ENCODE measurements around the gene LRSAM1.
A peak's percentile ranks its signal among the peaks of the same experiment; 100 is the strongest.

LRSAM1 gene

DNA sequence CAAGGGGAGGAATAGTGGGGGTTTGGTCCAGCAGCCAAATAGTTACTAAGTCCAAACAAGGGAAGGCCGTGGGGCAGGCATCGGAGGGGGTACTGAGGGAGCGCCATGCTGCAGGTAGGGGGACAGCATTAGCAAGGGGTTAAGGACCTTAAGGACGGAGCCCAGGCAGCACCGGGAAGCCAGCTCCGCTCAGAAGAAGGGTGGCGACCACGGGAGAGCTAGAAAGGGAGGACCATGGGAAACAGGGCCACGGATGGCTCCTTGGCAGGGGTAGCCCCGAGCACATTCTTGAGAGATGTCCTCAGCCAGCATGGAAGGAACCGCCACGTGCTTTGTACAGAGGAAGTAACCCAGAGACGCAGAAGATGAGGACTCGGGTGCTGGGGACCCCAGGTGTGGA is 84.5 kb downstream of the LRSAM1 start:
- Histone ChIP-seq H3K4me2 (ENCODE audit: low read length) (no peak overlapping the region), H3K23ac (ENCODE audit: low read length) (no peak overlapping the region), H4K12ac (ENCODE audit: low read depth, low read length) (no peak overlapping the region), H3K9ac (ENCODE audit: low read length) (no peak overlapping the region), H3K4me1 (ENCODE audit: control insufficient read depth in 1 of 2, insufficient read depth in 2 of 2, low read length in 2 of 2) (peaks cover 26 to 33% of the 10 kb centered on the region in 2 experiments), H3K27ac (ENCODE audit: low read depth, low read length) (no peak overlapping the region), H2BK120ac (ENCODE audit: insufficient read depth, low read length, poor library complexity) (no peak overlapping the region), H2BK5ac (ENCODE audit: low read depth, low read length, poor library complexity) (no peak overlapping the region), H3K4me3 (ENCODE audit: low read depth, low read length) (no peak overlapping the region), H3K27me3 (ENCODE audit: insufficient read depth, low read length) (no peaks in the 10 kb centered on the region), H4K8ac (ENCODE audit: low read depth, low read length) (peak overlapping the region; percentile 15), H3K18ac (ENCODE audit: low read length) (peak overlapping the region; percentile 66), H3K79me1 (ENCODE audit: low read length) (peaks cover 27% of the 10 kb centered on the region), H4K91ac (ENCODE audit: low read depth, low read length) (peak overlapping the region; percentile 15), H2BK12ac (ENCODE audit: low read length) (no peak overlapping the region), H3K79me2 (ENCODE audit: control insufficient read depth, insufficient read depth, low read length, poor library complexity) (peaks cover 12% of the 10 kb centered on the region), H3K9me3 (ENCODE audit: insufficient read depth, low read depth, low read length) (no peaks in the 10 kb centered on the region), H2AFZ (ENCODE audit: insufficient read depth, low read length, poor library complexity) (no peak overlapping the region), H2AK5ac (ENCODE audit: low read length) (peak overlapping the region; percentile 1), H3K14ac (ENCODE audit: low read length) (no peak overlapping the region), H3K36me3 (ENCODE audit: control insufficient read depth in 1 of 2, insufficient read depth in 2 of 2, low read length in 2 of 2) (peaks cover 26 to 28% of the 10 kb centered on the region in 2 experiments), H3K4ac (ENCODE audit: low read depth, low read length) (peak overlapping the region; percentile 30)
- no CpG with 5 or more reads among the region's 14 CpGs for WGBS (ENCODE audit: extremely low coverage, insufficient coverage, insufficient read length)
- peak; percentile 65 to 69 for DNase-seq

DNA sequence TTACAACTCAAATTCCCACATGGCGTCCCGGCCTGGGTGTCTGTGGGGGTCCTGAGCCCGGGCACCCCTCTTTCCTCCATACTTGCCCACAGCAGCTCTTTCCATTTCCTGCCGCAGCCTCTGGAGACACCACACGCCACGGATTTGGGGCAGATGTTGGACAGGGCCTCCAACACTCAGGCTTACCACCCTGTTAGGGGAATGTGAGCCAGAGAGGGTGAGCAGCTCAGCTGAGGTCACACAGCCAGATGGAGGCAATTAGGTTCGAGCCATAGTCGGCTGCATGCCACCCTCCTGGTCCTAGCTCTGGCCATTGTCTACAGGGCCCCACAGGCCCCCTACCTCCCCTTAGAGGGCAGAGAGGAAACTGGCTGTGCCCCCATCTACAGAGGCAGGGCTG is 85.2 kb downstream of the LRSAM1 start:
- peak overlapping the region; percentile 1 for H2BK12ac ChIP-seq (ENCODE audit: low read length)
- H3K4me1 ChIP-seq (ENCODE audit: control insufficient read depth in 1 of 2, insufficient read depth in 2 of 2, low read length in 2 of 2), result peaks cover 26 to 33% of the 10 kb centered on the region in 2 experiments
- no peak overlapping the region for H2BK5ac ChIP-seq (ENCODE audit: low read depth, low read length, poor library complexity)
- no peaks in the 10 kb centered on the region for H3K27me3 ChIP-seq (ENCODE audit: insufficient read depth, low read length)
- H3K27ac ChIP-seq (ENCODE audit: low read depth, low read length), result no peak overlapping the region
- no peak overlapping the region for H3K23ac ChIP-seq (ENCODE audit: low read length)
- no peak overlapping the region for H4K12ac ChIP-seq (ENCODE audit: low read depth, low read length)
- no peak for DNase-seq
- H3K14ac ChIP-seq (ENCODE audit: low read length), result no peak overlapping the region
- H4K8ac ChIP-seq (ENCODE audit: low read depth, low read length), result peak overlapping the region; percentile 6
- peaks cover 12% of the 10 kb centered on the region for H3K79me2 ChIP-seq (ENCODE audit: control insufficient read depth, insufficient read depth, low read length, poor library complexity)
- H4K91ac ChIP-seq (ENCODE audit: low read depth, low read length), result peak overlapping the region; percentile 15
- peak overlapping the region; percentile 71 for H3K4ac ChIP-seq (ENCODE audit: low read depth, low read length)
- peaks cover 26 to 28% of the 10 kb centered on the region in 2 experiments for H3K36me3 ChIP-seq (ENCODE audit: control insufficient read depth in 1 of 2, insufficient read depth in 2 of 2, low read length in 2 of 2)
- peak overlapping the region; percentile 6 for H2BK120ac ChIP-seq (ENCODE audit: insufficient read depth, low read length, poor library complexity)
- H2AK5ac ChIP-seq (ENCODE audit: low read length), result peak overlapping the region; percentile 40
- no peaks in the 10 kb centered on the region for H3K9me3 ChIP-seq (ENCODE audit: insufficient read depth, low read depth, low read length)
- H3K4me3 ChIP-seq (ENCODE audit: low read depth, low read length), result no peak overlapping the region
- WGBS (ENCODE audit: extremely low coverage, insufficient coverage, insufficient read length), result no CpG with 5 or more reads among the region's 8 CpGs
- H3K9ac ChIP-seq (ENCODE audit: low read length), result no peak overlapping the region
- peak overlapping the region; percentile 66 for H3K18ac ChIP-seq (ENCODE audit: low read length)
- peaks cover 28% of the 10 kb centered on the region for H3K79me1 ChIP-seq (ENCODE audit: low read length)
- H2AFZ ChIP-seq (ENCODE audit: insufficient read depth, low read length, poor library complexity), result peak overlapping the region; percentile 13
- H3K4me2 ChIP-seq (ENCODE audit: low read length), result no peak overlapping the region

DNA sequence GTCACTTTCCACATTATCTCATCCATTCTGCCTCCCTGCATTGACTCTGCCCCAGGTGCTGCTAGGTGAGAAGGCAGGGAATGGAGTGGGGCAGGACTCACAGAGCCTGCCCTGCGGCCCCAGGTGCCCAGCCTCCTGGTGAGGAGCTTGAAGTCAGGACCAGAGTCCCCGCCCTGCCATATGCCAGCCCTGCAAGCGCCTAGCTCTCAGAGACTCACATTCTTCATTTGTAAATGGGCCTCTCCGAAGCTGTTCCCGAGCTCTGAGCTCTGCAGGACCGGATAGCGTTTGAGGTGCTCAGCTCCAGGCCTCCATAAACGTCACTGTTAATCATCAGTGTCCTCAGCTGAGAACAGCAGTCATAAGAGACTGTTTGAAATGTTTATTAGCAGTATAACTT is 85.7 kb downstream of the LRSAM1 start:
- Histone ChIP-seq H3K14ac (ENCODE audit: low read length) (no peak overlapping the region), H2BK12ac (ENCODE audit: low read length) (no peak overlapping the region), H3K9me3 (ENCODE audit: insufficient read depth, low read depth, low read length) (no peaks in the 10 kb centered on the region), H3K9ac (ENCODE audit: low read length) (no peak overlapping the region), H2BK5ac (ENCODE audit: low read depth, low read length, poor library complexity) (peak overlapping the region; percentile 36), H4K91ac (ENCODE audit: low read depth, low read length) (no peak overlapping the region), H3K23ac (ENCODE audit: low read length) (no peak overlapping the region), H2AFZ (ENCODE audit: insufficient read depth, low read length, poor library complexity) (no peak overlapping the region), H3K4me1 (ENCODE audit: control insufficient read depth in 1 of 2, insufficient read depth in 2 of 2, low read length in 2 of 2) (peaks cover 26 to 33% of the 10 kb centered on the region in 2 experiments), H4K12ac (ENCODE audit: low read depth, low read length) (no peak overlapping the region), H3K36me3 (ENCODE audit: control insufficient read depth in 1 of 2, insufficient read depth in 2 of 2, low read length in 2 of 2) (peaks cover 23% of the 10 kb centered on the region in 2 experiments), H3K27ac (ENCODE audit: low read depth, low read length) (no peak overlapping the region), H3K27me3 (ENCODE audit: insufficient read depth, low read length) (no peaks in the 10 kb centered on the region), H3K4ac (ENCODE audit: low read depth, low read length) (peak overlapping the region; percentile 24), H3K18ac (ENCODE audit: low read length) (peak overlapping the region; percentile 53), H2BK120ac (ENCODE audit: insufficient read depth, low read length, poor library complexity) (no peak overlapping the region), H3K4me3 (ENCODE audit: low read depth, low read length) (no peak overlapping the region), H2AK5ac (ENCODE audit: low read length) (peak overlapping the region; percentile 40), H3K79me2 (ENCODE audit: control insufficient read depth, insufficient read depth, low read length, poor library complexity) (peaks cover 12% of the 10 kb centered on the region), H3K79me1 (ENCODE audit: low read length) (peaks cover 29% of the 10 kb centered on the region), H4K8ac (ENCODE audit: low read depth, low read length) (peak overlapping the region; percentile 6), H3K4me2 (ENCODE audit: low read length) (no peak overlapping the region)
- no peak for DNase-seq
- WGBS (ENCODE audit: extremely low coverage, insufficient coverage, insufficient read length), result no CpG with 5 or more reads among the region's 8 CpGs

GRCh38 chr9:127537792-127538191 is 86.5 kb downstream of the LRSAM1 start:
- Histone ChIP-seq H4K8ac (ENCODE audit: low read depth, low read length) (no peak overlapping the region), H2AFZ (ENCODE audit: insufficient read depth, low read length, poor library complexity) (peak overlapping the region; percentile 15), H3K79me2 (ENCODE audit: control insufficient read depth, insufficient read depth, low read length, poor library complexity) (peaks cover 15% of the 10 kb centered on the region), H3K4me3 (ENCODE audit: low read depth, low read length) (no peak overlapping the region), H3K4ac (ENCODE audit: low read depth, low read length) (peak overlapping the region; percentile 54), H2BK120ac (ENCODE audit: insufficient read depth, low read length, poor library complexity) (no peak overlapping the region), H3K4me2 (ENCODE audit: low read length) (no peak overlapping the region), H3K4me1 (ENCODE audit: control insufficient read depth in 1 of 2, insufficient read depth in 2 of 2, low read length in 2 of 2) (peaks cover 26 to 33% of the 10 kb centered on the region in 2 experiments), H3K23ac (ENCODE audit: low read length) (no peak overlapping the region), H3K9ac (ENCODE audit: low read length) (no peak overlapping the region), H2BK12ac (ENCODE audit: low read length) (no peak overlapping the region), H4K12ac (ENCODE audit: low read depth, low read length) (no peak overlapping the region), H2BK5ac (ENCODE audit: low read depth, low read length, poor library complexity) (peak overlapping the region; percentile 16), H3K27me3 (ENCODE audit: insufficient read depth, low read length) (no peaks in the 10 kb centered on the region), H3K36me3 (ENCODE audit: control insufficient read depth in 1 of 2, insufficient read depth in 2 of 2, low read length in 2 of 2) (peaks cover 23 to 24% of the 10 kb centered on the region in 2 experiments), H3K79me1 (ENCODE audit: low read length) (peaks cover 32% of the 10 kb centered on the region), H3K9me3 (ENCODE audit: insufficient read depth, low read depth, low read length) (no peaks in the 10 kb centered on the region), H4K91ac (ENCODE audit: low read depth, low read length) (no peak overlapping the region), H3K27ac (ENCODE audit: low read depth, low read length) (no peak overlapping the region), H3K18ac (ENCODE audit: low read length) (no peak overlapping the region), H3K14ac (ENCODE audit: low read length) (no peak overlapping the region), H2AK5ac (ENCODE audit: low read length) (no peak overlapping the region)
- no peak for DNase-seq
- no CpG with 5 or more reads among the region's 3 CpGs for whole genome bisulfite sequencing (ENCODE audit: extremely low coverage, insufficient coverage, insufficient read length)
